Cardiac muscle cell (in vitro differentiated cells and primary cell): Measurements from ENCODE around the gene CEP78. TPM values are rescaled to one million over a fixed set of nuclear protein-coding genes. Genes with fewer than 3 reads are reported as not detected.

Experiments used
- DNase-seq, 2 donors: peaks; one replicate each; pipeline versions ENCODE4 v3.0.0 to v3.0.0-alpha.2; 2010 to 2017; ENCODE audit warnings: low read depth in 1 of 2, low spot score in 1 of 2
- H3K27ac ChIP-seq: fragments of 200-600 bp; sonication (generic); 2 replicates; pipeline ENCODE4 v1.5.1; 2016
- H3K27me3 ChIP-seq: fragments of 200-600 bp; sonication (generic); 2 replicates; pipeline ENCODE4 v1.6.0; 2016; ENCODE audit warnings: control low read depth
- H3K36me3 ChIP-seq: fragments of 200-600 bp; sonication (generic); 2 replicates; pipeline ENCODE4 v1.5.1; 2016; ENCODE audit warnings: control low read depth
- H3K4me1 ChIP-seq: fragments of 200-600 bp; sonication (generic); 2 replicates; pipeline ENCODE4 v1.8.1; 2017; ENCODE audit warnings: low read depth, mild to moderate bottlenecking, mixed run types
- H3K4me3 ChIP-seq: fragments of 200-600 bp; sonication (generic); 2 replicates; pipeline ENCODE4 v1.5.1; 2016; ENCODE audit warnings: mild to moderate bottlenecking
- H3K9me3 ChIP-seq: fragments of 200-600 bp; sonication (generic); 2 replicates; pipeline ENCODE4 v1.5.1; 2017; ENCODE audit warnings: low read depth, mild to moderate bottlenecking, control low read depth
- polyA plus RNA-seq: library from polyadenylated mRNA; unstranded; fragments of >200 nt; fragmentation: Nextera tagmentation; extraction: Ambion mirVana; gene quantifications from 2 replicates; pipeline ENCODE4 v1.2.1, GENCODE V29; 2016
- total RNA-seq: library from RNA; depleted of rRNA; stranded (reverse); fragments of >200 nt; gene quantifications from 2 replicates; pipeline ENCODE4 v1.2.3, GENCODE V29; 2016
- TF ChIP-seq, protein P1 (sequence below): IDR thresholded peaks from 2 replicates; pipeline ENCODE4 v1.5.1; 2012; ENCODE audit warnings: low read depth, mild to moderate bottlenecking, low read length

The CEP78 gene
- total and polyA plus RNA-seq, 2 experiments from 2014 or later, result 14.7 to 31.9 TPM

- H3K4me3 ChIP-seq, result no peak overlapping the region
- no peaks in the 10 kb centered on the region for H3K4me1 ChIP-seq
- no peak overlapping the region for H3K27ac ChIP-seq
- no peaks in the 10 kb centered on the region for H3K9me3 ChIP-seq
- DNase-seq, result no peak
- H3K36me3 ChIP-seq, result no peaks in the 10 kb centered on the region
- TF ChIP-seq, protein P1, sequence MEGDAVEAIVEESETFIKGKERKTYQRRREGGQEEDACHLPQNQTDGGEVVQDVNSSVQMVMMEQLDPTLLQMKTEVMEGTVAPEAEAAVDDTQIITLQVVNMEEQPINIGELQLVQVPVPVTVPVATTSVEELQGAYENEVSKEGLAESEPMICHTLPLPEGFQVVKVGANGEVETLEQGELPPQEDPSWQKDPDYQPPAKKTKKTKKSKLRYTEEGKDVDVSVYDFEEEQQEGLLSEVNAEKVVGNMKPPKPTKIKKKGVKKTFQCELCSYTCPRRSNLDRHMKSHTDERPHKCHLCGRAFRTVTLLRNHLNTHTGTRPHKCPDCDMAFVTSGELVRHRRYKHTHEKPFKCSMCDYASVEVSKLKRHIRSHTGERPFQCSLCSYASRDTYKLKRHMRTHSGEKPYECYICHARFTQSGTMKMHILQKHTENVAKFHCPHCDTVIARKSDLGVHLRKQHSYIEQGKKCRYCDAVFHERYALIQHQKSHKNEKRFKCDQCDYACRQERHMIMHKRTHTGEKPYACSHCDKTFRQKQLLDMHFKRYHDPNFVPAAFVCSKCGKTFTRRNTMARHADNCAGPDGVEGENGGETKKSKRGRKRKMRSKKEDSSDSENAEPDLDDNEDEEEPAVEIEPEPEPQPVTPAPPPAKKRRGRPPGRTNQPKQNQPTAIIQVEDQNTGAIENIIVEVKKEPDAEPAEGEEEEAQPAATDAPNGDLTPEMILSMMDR, result no peak
- H3K27me3 ChIP-seq, result no peaks in the 10 kb centered on the region
Measured at GRCh38 chr9:78288214-78288892, 52.5 kb downstream of the CEP78 start.

GRCh38 chr9:78289474-78289873, 53.6 kb downstream of the CEP78 start:
- no peak for DNase-seq
- TF ChIP-seq, protein P1, result no peak
- no peaks in the 10 kb centered on the region for H3K4me1 ChIP-seq
- H3K27ac ChIP-seq, result no peak overlapping the region
- no peaks in the 10 kb centered on the region for H3K36me3 ChIP-seq
- H3K9me3 ChIP-seq, result no peaks in the 10 kb centered on the region
- no peaks in the 10 kb centered on the region for H3K27me3 ChIP-seq
- no peak overlapping the region for H3K4me3 ChIP-seq

DNA sequence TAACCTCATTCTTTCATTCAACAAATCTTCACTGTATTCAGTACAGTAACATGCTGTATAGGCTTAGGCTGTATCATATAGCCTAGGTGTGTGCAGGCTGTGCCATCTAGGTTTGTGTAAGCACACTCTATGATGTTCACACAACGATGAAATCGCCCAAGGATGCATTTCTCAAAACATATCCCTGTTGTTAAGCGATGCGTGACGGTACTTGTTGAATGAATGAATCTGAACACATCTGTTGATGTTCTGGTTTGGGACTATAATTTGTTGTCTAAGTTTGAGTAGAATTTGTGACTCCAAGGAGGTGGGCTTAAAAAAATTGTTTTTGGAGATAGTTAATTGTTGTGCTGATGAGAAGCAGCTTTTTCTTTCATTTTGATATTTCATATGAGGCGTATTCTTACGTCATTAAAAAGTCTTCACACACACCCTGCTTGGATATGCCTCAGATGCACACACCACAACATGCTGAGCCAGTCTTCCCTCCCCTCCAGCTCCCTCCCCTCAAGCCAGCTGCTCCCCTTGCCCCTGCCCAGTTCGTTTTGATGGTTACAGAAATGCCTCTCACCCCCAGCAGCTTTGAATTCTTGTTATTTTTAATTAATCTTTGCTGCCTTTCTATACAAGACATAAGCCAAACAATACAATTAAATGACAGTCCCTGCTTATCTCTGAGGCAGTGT, 55.5 kb downstream of the CEP78 start:
- H3K27ac ChIP-seq, result no peak overlapping the region
- DNase-seq, result no peak
- no peaks in the 10 kb centered on the region for H3K9me3 ChIP-seq
- H3K4me1 ChIP-seq, result peaks cover 5% of the 10 kb centered on the region
- no peak overlapping the region for H3K4me3 ChIP-seq
- H3K27me3 ChIP-seq, result no peaks in the 10 kb centered on the region
- H3K36me3 ChIP-seq, result no peaks in the 10 kb centered on the region
- TF ChIP-seq, protein P1, result no peak

DNA sequence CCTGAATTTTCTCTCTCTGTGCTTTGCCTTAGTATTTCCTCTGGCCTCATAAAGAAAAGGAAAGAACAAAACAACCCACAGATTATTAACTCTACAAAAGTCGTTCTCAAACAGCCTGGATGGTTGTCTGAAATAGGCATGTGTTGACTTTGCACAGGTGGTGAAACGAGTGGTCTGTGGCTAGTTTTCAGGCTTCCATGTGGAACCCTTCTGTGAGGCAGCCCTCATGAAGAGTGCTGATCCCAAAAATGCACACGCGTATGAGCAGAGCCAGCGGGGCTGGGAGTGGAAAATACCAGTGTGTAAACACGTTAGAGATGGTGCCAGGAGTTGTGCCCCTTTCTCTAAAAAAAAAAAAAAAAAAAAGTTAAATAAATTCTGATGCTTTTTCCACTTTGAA, 56.2 kb downstream of the CEP78 start:
- H3K4me1 ChIP-seq, result peaks cover 5% of the 10 kb centered on the region
- TF ChIP-seq, protein P1, result no peak
- H3K27ac ChIP-seq, result no peak overlapping the region

DNA sequence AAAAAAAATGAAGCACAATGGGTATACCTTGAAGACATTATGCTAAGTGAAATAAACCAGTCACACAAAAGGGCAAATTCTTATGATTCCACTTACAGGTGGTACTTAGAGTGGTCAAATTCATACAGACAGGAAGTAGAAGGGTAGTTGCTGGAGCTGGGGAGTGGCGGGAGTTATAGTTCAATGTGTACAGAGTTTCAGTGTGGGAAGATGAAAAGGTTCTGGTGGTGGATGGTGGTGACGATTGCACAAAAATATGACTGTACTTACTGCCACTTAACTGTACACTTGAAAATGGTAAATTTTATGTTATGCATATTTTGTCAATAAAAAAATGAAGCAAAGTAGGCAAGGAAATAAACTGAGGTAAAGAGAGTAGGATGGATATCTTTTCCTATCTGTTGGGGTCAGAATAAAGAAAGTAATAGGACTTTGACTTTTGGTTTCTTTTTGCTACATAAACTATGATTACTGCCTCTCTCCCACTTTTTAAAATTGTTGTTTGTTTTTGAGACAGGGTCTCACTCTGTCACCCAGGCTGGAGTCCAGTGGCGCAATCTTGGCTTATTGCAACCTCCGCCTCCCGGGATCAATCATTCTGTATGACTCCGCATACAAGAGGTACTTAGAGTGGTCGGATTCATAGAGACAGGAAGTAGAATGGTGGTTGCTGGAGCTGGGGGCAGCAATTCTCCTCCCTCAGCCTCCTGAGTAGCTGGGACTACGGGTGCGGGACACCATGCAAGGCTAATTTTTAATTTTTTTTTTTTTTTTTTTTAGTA, 57.0 kb downstream of the CEP78 start:
- Histone ChIP-seq H3K36me3 (no peaks in the 10 kb centered on the region), H3K4me3 (no peak overlapping the region), H3K27me3 (no peaks in the 10 kb centered on the region), H3K27ac (no peak overlapping the region), H3K4me1 (peaks cover 5% of the 10 kb centered on the region), H3K9me3 (no peaks in the 10 kb centered on the region)
- DNase-seq, result no peak
- TF ChIP-seq, protein P1, result no peak

More for the DNA sequence above, 56.2 kb downstream of the CEP78 start:
- no peak overlapping the region for H3K4me3 ChIP-seq
- H3K27me3 ChIP-seq, result no peaks in the 10 kb centered on the region
- H3K9me3 ChIP-seq, result no peaks in the 10 kb centered on the region
- no peaks in the 10 kb centered on the region for H3K36me3 ChIP-seq
- DNase-seq, result no peak
